ENCODE measurements around the gene CSTPP1.

GRCh38 chr11:46948378-46949131 lies 12.0 kb downstream of the CSTPP1 start:
- no peak for TF ChIP-seq CTCF (IDR thresholded peaks at IDR 0.05)
- TF ChIP-seq ZFX (IDR thresholded peaks at IDR 0.05; ENCODE audit: borderline replicate concordance) = no peak

Data from 22Rv1 (cell line).